ENCODE data around the gene FGFBP3.

Gene FGFBP3

GRCh38 chr10:91901784-91902677 lies 7.3 kb downstream of the FGFBP3 start:
- peak; percentile 5 for DNase-seq

- no peak for DNase-seq
Measured at GRCh38 chr10:91897421-91897820, 11.9 kb downstream of the FGFBP3 start.

- no peak for DNase-seq
Measured at GRCh38 chr10:91896212-91896756, 13.0 kb downstream of the FGFBP3 start.

GRCh38 chr10:91894261-91894685 lies 15.0 kb downstream of the FGFBP3 start:
- DNase-seq = peak; percentile 12

- no peak for DNase-seq
Measured at GRCh38 chr10:91893051-91893450, 16.2 kb downstream of the FGFBP3 start.

- DNase-seq = no peak
Measured at GRCh38 chr10:91891125-91892001, 17.9 kb downstream of the FGFBP3 start.

GRCh38 chr10:91887272-91888076 lies 21.8 kb downstream of the FGFBP3 start:
- peak; percentile 14 for DNase-seq

- no peak for DNase-seq
Measured at GRCh38 chr10:91886954-91887271, 22.4 kb downstream of the FGFBP3 start.

GRCh38 chr10:91885362-91886079 lies 23.8 kb downstream of the FGFBP3 start:
- DNase-seq = no peak

GRCh38 chr10:91884536-91884935 lies 24.8 kb downstream of the FGFBP3 start:
- no peak for DNase-seq

GRCh38 chr10:91883549-91884444 lies 25.5 kb downstream of the FGFBP3 start:
- DNase-seq = peak; percentile 4

- DNase-seq = no peak
Measured at GRCh38 chr10:91880310-91880709, 29.0 kb downstream of the FGFBP3 start.

GRCh38 chr10:91879515-91880170 lies 29.6 kb downstream of the FGFBP3 start:
- DNase-seq = no peak

GRCh38 chr10:91875779-91876178 lies 33.5 kb downstream of the FGFBP3 start:
- no peak for DNase-seq

- no peak for DNase-seq
Measured at GRCh38 chr10:91875156-91875555, 34.1 kb downstream of the FGFBP3 start.

GRCh38 chr10:91865562-91866081 lies 43.7 kb downstream of the FGFBP3 start:
- DNase-seq = no peak

- DNase-seq = no peak
Measured at GRCh38 chr10:91864744-91865143, 44.5 kb downstream of the FGFBP3 start.

- no peak for DNase-seq
Measured at GRCh38 chr10:91864099-91864498, 45.2 kb downstream of the FGFBP3 start.

GRCh38 chr10:91860885-91861284 lies 48.4 kb downstream of the FGFBP3 start:
- DNase-seq = no peak

- peak; percentile 6 for DNase-seq
Measured at GRCh38 chr10:91856637-91857036, 52.6 kb downstream of the FGFBP3 start.
